ENCODE results near the gene SAXO2. TPM values are rescaled to one million over a fixed set of nuclear protein-coding genes. Genes with fewer than 3 reads are reported as not detected.
"Not testable (repeated sequence)": the region's sequence is repeated elsewhere in the genome, so short reads cannot be mapped to it uniquely, and the experiment has no call there.

SAXO2 gene
- total RNA-seq, 2 donors from 2014 or later, result not detected

- no peak for TF ChIP-seq CTCF (IDR thresholded peaks at IDR 0.05)
- no peaks in the 10 kb centered on the region for H3K9me3 ChIP-seq
- no peak for DNase-seq (ENCODE audit: low spot score)
- H3K4me3 ChIP-seq, result no peak overlapping the region
- H3K4me1 ChIP-seq, result no peaks in the 10 kb centered on the region
- H3K27ac ChIP-seq, result no peak overlapping the region
- H3K36me3 ChIP-seq, result peaks cover 27% of the 10 kb centered on the region
- H3K27me3 ChIP-seq, result no peaks in the 10 kb centered on the region
These were observed 22.8 kb upstream of the SAXO2 start for GRCh38 chr15:82239685-82240391.

GRCh38 chr15:82241836-82242499 lies 20.6 kb upstream of the SAXO2 start:
- H3K4me3 ChIP-seq; DNase-seq (ENCODE audit: low spot score): not testable (repeated sequence)
- H3K36me3 ChIP-seq, result peaks cover 31% of the 10 kb centered on the region

DNA sequence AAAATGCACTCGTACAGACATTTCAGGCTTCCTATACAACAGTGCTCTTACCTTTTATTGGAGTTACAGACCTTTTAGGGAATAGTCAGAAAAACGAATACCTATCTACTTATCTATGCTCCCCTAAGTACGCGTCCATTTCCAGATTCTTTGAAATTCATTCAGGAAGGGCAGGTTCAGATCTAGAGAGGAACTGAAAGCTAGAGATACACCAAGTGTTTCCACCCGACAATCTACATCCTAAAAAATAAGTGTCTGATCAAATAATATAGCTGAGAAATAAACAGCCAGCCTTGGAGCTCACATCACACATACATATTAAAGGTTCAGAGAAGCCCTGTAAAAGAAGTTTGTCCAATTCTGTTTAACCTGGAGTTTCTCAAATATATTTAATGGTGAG lies 19.0 kb upstream of the SAXO2 start:
- H3K9me3 ChIP-seq; H3K27ac ChIP-seq; H3K27me3 ChIP-seq; H3K4me1 ChIP-seq; DNase-seq (ENCODE audit: low spot score); H3K4me3 ChIP-seq: not testable (repeated sequence)
- H3K36me3 ChIP-seq, result peaks cover 28% of the 10 kb centered on the region

More at GRCh38 chr15:82241836-82242499, 20.6 kb upstream of the SAXO2 start:
- not testable (repeated sequence) for H3K4me1 ChIP-seq, H3K9me3 ChIP-seq, H3K27me3 ChIP-seq, H3K27ac ChIP-seq

GRCh38 chr15:82245956-82246355 lies 16.7 kb upstream of the SAXO2 start:
- H3K27ac ChIP-seq; H3K27me3 ChIP-seq; H3K9me3 ChIP-seq; H3K4me3 ChIP-seq; H3K36me3 ChIP-seq; DNase-seq (ENCODE audit: low spot score); H3K4me1 ChIP-seq: not testable (repeated sequence)

GRCh38 chr15:82248261-82248660 lies 14.4 kb upstream of the SAXO2 start:
- H3K27ac ChIP-seq; DNase-seq (ENCODE audit: low spot score); H3K4me3 ChIP-seq; H3K9me3 ChIP-seq; H3K27me3 ChIP-seq; H3K4me1 ChIP-seq: not testable (repeated sequence)
- peaks cover 13% of the 10 kb centered on the region for H3K36me3 ChIP-seq

- not testable (repeated sequence) for DNase-seq (ENCODE audit: low spot score); H3K36me3 ChIP-seq; H3K9me3 ChIP-seq; H3K27me3 ChIP-seq
- H3K27ac ChIP-seq, result peak overlapping the region; percentile 74 to 87
- H3K4me3 ChIP-seq, result peak overlapping the region; percentile 77 to 94
- peaks cover 0 to 26% of the 10 kb centered on the region in 2 donors for H3K4me1 ChIP-seq
These were observed 824 bp upstream of the SAXO2 start for GRCh38 chr15:82261566-82262421.

GRCh38 chr15:82263350-82263749 lies 732 bp downstream of the SAXO2 start:
- no peak overlapping the region for H3K27ac ChIP-seq
- H3K27me3 ChIP-seq, result no peaks in the 10 kb centered on the region
- DNase-seq (ENCODE audit: low spot score), result no peak
- H3K4me3 ChIP-seq, result peak overlapping the region; percentile 77 to 94
- H3K9me3 ChIP-seq, result no peaks in the 10 kb centered on the region
- H3K36me3 ChIP-seq, result peaks cover 5% of the 10 kb centered on the region
- no peak for TF ChIP-seq CTCF (IDR thresholded peaks at IDR 0.05)
- peaks cover 0 to 26% of the 10 kb centered on the region in 2 donors for H3K4me1 ChIP-seq

- H3K27me3 ChIP-seq; H3K27ac ChIP-seq; DNase-seq (ENCODE audit: low spot score); H3K36me3 ChIP-seq; H3K9me3 ChIP-seq; H3K4me3 ChIP-seq; H3K4me1 ChIP-seq: not testable (repeated sequence)
These were observed 4.5 kb downstream of the SAXO2 start for GRCh38 chr15:82267137-82267536.

DNA sequence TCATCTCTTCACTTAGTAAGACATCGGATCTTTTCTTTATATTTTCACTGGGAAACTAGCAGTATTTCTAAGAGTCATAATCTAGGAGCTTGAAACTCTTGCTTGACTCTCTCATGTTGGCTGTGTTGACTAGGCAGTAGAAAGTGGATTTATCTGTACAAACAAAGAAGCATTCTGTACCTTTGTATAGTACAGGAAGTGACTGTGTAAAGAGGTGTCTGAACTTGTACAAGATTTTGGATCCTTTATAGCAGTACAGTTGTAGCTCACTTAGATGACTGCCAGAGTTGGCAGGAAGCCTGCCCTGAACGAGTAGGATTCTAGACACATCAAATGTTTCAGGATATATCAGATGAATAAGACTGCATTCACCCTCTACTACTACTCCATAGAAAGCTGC lies 5.8 kb downstream of the SAXO2 start:
- H3K4me3 ChIP-seq; H3K4me1 ChIP-seq; H3K36me3 ChIP-seq; H3K9me3 ChIP-seq; H3K27me3 ChIP-seq; H3K27ac ChIP-seq; DNase-seq (ENCODE audit: low spot score): not testable (repeated sequence)

All from right atrium auricular region (tissue), 2 donors.